H1 (cell line): ENCODE results near the gene P4HB.

ENCODE experiments used
- ATF2 ChIP-seq: IDR thresholded peaks from 2 replicates; pipeline ENCODE4 v1.6.1; 2012; ENCODE audit warnings: low read length, inconsistent platforms
- CREB1 ChIP-seq: IDR thresholded peaks from 2 replicates; pipeline ENCODE4 v1.6.1; 2012; ENCODE audit warnings: inconsistent platforms
- CTCF ChIP-seq, 3 experiments: IDR thresholded peaks; 1 replicate in 2 of 3; 2 replicates in 1 of 3; pipeline versions ENCODE4 v1.5.1 to v1.6.1; 2011; ENCODE audit warnings: low read length in 3 of 3, mild to moderate bottlenecking in 3 of 3, inconsistent platforms in 2 of 3, low read depth in 1 of 3, moderate library complexity in 1 of 3; ENCODE audit not compliant: insufficient read depth in 1 of 3; ENCODE audit errors: control extremely low read depth in 1 of 3
- MAFK ChIP-seq: IDR thresholded peaks from 2 replicates; pipeline ENCODE4 v1.6.1; 2012; ENCODE audit warnings: low read depth, mild to moderate bottlenecking, improper control_type of control experiment, low read length
- NANOG ChIP-seq: IDR thresholded peaks from 2 replicates; pipeline ENCODE4 v1.6.1; 2011; ENCODE audit warnings: low read length, low read depth, mild to moderate bottlenecking, inconsistent platforms; ENCODE audit not compliant: insufficient read depth, poor library complexity, severe bottlenecking
- POLR2A ChIP-seq, 2 experiments: IDR thresholded peaks; 1 replicate in 1 of 2; 2 replicates in 1 of 2; pipeline ENCODE4 v1.6.1; 2011; ENCODE audit warnings: low read depth in 2 of 2, low read length in 2 of 2, mild to moderate bottlenecking in 2 of 2; ENCODE audit errors: control extremely low read depth in 1 of 2
- RNF2 ChIP-seq: fragments of 200-900, 300-1000 bp; sonication (generic); IDR thresholded peaks from 2 replicates; pipeline ENCODE4 v1.7.1; 2016; ENCODE audit warnings: borderline replicate concordance, low read depth, mild to moderate bottlenecking, antibody characterized with exemption, low read length; ENCODE audit not compliant: poor library complexity, severe bottlenecking; ENCODE audit errors: missing control alignments

DNA sequence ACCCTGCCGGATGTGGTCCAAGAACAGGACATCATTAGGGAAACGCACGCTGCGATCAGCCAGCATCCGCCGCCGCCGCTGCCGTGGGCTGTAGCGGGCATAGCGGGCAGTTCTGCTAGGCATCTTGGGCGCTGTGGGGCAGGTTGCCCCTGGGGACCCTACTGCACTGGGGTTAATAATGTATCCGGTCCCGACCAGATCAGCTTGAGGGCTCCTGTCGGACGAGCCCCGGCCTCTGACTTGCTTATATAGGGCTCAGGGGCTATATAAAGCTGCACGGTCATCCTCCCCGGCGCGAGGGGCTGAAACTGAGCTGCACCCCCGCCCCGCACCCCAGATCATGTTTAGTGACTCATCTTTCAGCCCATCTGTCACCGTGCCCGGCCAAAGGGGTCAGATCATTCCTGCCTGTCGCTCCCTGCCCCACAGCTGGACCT is 25.5 kb downstream of the P4HB start, which contains the start of gene PPP1R27:
- TF ChIP-seq CREB1, result no peak
- no peak for TF ChIP-seq ATF2
- TF ChIP-seq POLR2A (IDR thresholded peaks at IDR 0.05; ENCODE audit: control extremely low read depth in 1 of 2, low read depth in 2 of 2, low read length in 2 of 2), result no peak
- no peak for TF ChIP-seq NANOG
- TF ChIP-seq CTCF (IDR thresholded peaks at IDR 0.05; ENCODE audit: control extremely low read depth in 1 of 3, insufficient read depth in 1 of 3, low read depth in 1 of 3, low read length in 3 of 3), result no peak
- TF ChIP-seq MAFK, result no peak
- TF ChIP-seq RNF2, result no peak
